Dedifferentiated amniotic fluid mesenchymal stem cell (primary cell): ENCODE results near the gene DUOXA1.
"Not testable (repeated sequence)": the region's sequence is repeated elsewhere in the genome, so short reads cannot be mapped to it uniquely, and the experiment has no call there.

Experiments used
- DNase-seq: peaks from one replicate; pipeline ENCODE4 v3.0.0-alpha.2; 2016; ENCODE audit errors: extremely low spot score

DUOXA1 gene

GRCh38 chr15:45151998-45152828, 22.5 kb upstream of the DUOXA1 start:
- DNase-seq, result no peak

GRCh38 chr15:45150997-45151396, 21.3 kb upstream of the DUOXA1 start:
- no peak for DNase-seq

GRCh38 chr15:45150481-45150880, 20.8 kb upstream of the DUOXA1 start:
- no peak for DNase-seq

DNA sequence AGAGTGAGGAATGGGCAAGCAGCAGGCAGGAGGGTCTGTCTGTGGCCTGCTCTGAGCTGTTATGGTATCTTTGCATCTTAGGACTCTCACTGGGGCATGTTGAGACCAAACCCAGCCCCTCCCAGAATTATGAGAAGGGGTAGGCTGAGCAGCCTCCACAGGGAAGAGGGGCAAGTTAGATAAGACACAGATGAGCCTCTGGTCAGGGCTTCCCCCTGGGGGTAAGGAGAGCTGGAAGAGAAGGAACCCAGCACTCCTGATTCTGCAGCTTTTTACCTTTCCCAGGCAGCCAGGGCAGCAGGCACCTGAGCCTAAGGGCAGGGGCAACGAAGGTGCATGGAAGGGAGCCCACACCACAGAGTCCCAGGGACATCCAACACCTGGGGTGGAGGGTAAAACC, 19.4 kb upstream of the DUOXA1 start:
- DNase-seq, result no peak

GRCh38 chr15:45148076-45149059, 18.7 kb upstream of the DUOXA1 start:
- DNase-seq, result no peak

- DNase-seq, result no peak
Measured at GRCh38 chr15:45147606-45148005, 17.9 kb upstream of the DUOXA1 start.

DNA sequence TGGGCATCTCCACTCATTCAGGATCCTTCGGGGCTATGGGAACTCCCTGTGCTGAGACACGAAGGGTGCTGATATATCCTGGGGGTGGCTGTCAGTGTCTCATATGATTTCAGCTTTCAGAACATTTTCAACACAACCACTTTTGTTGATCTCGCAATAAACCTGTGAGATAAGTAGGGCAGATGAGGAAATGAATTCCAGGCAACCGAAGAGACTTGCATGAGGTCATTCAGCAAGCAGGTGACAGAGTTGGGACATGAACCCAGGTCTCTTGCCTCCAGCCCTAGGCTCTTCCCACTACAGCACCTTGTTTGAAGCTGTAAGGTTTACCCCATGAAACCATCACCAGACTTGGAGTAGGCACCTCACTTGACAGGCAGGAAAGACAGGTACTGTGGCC, 16.7 kb upstream of the DUOXA1 start:
- no peak for DNase-seq

DNA sequence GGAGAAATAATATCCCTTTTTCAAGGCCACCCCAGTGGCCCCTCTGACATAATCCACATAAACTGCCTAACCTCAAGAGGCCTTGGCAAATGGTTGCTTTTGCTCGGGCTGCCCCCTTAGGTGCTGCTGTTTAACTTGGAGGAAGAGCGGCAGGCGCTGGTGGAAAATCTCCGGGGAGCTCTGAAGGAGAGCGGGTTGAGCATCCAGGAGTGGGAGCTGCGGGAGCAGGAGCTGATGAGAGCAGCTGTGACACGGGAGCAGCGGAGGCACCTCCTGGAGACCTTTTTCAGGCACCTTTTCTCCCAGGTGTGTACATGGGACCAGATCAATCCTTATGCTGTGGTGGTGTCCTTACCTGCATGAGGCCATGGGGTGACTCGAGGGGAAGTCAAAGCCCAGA, 15.1 kb upstream of the DUOXA1 start:
- no peak for DNase-seq

DNA sequence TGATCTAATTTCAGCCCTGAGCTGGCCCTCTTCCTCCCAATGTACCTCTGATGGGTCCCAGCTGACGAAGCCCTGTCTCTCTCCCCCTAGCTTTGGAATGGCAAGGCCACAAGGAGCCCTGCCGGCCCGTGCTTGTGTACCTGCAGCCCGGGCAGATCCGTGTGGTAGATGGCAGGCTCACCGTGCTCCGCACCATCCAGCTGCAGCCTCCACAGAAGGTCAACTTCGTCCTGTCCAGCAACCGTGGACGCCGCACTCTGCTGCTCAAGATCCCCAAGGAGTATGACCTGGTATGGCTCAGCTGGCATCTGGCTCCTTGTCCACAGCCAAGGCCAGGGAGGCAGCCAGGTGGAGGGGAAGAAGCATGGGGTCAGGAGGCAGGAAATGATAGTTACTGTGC, 14.3 kb upstream of the DUOXA1 start:
- DNase-seq, result no peak

DNA sequence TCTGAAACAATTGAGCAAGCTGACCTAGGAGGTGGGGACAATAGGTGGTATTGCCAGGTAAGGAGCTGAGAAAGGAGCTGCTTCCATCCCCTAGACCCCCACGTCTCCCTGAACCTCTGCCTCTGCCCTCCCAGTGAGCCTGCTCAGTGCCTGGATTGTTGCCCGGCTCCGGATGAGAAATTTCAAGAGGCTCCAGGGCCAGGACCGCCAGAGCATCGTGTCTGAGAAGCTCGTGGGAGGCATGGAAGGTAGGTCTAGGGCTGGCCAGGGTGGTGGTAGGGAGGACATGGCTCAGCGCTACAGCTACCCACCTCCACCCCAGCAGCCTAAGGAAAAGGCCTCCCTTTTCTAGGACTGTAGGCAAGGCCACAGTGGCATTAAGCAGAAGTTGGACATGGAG, 13.4 kb upstream of the DUOXA1 start:
- DNase-seq, result no peak

DNA sequence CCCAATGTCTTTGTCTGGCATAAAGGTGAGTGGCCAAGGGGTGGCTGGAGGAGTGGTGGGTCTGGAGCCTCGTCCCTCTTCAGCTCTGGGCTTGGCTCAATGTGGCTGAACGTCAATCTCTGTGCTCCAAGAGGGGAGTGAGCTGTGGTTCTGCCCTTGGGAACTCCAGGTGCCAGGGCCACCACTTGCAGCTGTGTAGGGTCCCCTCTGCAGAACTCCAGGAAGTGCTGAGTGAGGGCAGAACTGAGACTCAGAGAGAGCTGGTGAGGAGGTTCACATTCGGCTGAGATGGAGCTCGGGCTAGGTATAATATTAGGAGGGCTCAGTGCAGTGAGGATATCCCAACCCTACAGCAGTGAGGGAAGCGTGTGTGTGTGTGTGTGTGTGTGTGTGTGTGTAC, 11.7 kb upstream of the DUOXA1 start:
- no peak for DNase-seq

DNA sequence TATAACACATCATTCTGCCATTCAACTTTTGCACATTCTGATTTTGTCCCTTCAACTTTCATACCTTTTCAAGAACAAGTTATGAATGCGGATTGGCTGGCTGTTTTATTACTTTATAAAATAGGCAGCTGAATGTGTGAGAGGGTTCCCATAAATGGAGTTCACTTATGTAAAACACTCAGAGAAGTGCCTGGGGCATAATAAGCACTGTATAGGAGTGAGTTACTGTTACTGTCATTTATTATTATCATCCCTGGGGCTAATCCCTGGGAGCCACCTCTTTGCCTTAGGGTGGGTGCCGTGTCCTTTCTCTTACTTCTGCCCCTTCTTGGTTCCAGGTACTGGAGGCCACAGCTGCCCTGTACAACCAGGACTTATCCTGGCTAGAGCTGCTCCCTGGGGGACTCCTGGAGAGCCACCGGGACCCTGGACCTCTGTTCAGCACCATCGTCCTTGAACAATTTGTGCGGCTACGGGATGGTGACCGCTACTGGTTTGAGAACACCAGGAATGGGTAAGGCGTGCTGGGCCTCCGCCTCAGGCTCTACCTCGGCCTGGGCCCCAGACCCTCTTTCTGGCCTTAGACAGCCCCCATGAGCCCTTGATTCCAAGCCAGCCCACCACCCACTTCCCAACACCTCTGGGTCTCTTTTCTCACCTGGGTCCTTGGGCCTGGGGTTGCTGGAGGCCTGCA, 11.0 kb upstream of the DUOXA1 start:
- DNase-seq, result no peak

DNA sequence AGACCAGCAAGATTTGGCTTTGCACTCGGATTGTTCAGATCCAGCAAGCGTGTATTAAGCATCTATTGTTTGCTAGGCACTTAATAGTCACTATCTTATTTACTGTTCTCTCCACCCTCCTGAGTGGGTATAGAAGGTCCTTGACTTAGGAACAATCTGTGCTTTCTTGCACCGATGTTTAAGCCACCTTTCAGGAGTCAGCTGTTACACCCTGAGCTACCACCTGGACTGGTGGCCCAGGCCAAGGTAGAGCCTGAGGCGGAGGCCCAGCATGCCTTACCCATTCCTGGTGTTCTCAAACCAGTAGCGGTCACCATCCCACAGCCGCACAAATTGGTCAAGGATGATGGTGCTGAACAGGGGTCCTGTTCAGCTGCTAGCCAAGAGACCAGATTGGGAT, 10.1 kb upstream of the DUOXA1 start:
- no peak for DNase-seq

DNA sequence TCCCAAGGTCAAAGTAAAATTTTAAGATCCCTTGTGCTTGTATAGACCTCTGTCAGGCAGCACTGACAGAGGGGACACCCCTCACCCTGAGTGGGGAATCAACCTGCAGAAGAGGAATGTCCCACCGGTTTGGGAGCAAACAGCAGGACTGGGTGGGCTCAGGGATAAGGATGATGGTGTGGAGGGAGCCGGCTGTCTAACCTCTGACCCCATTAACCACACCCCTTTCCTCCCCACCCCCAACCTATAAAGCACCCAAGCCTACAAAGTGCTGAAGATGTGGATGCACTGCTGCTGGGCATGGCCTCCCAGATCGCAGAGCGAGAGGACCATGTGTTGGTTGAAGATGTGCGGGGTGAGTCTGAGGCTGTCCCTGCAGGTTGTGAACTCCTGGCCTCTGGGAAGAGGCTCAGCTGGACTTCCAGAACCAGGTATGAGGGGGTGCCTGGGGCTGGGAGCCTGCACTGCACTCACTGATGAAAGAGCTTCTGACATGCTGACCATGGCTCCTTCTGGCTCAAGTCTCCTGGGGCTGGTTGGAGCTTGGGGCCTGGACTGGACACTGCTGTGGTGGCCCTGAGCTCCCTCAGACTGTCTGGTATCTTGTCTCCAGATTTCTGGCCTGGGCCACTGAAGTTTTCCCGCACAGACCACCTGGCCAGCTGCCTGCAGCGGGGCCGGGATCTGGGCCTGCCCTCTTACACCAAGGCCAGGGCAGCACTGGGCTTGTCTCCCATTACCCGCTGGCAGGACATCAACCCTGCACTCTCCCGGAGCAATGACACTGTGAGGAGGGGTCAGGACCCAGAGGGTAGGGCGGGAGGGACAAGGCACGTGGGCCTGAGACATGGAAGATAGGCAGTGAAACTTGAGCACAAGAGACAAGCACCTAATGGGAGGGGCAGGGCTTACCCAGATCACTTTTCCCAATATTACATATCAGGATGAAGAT, 9.4 kb upstream of the DUOXA1 start:
- DNase-seq, result no peak

DNA sequence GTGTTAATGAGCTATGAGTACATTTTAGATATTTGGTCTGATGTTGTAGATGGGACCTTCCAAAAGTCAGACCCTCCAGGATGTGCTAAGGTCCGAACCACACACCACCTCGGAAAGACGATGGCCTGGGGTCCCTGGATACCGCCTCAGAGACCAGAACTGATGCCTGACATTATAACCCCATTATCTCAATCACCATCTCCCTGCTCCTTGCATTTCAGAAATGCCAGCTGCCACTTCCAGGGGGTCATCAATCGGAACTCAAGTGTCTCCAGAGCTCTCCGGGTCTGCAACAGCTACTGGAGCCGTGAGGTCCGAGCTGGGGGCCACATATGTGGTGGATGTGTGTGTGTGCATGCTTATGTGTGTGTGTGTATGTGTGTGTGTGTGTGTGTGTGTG, 8.0 kb upstream of the DUOXA1 start:
- no peak for DNase-seq

DNA sequence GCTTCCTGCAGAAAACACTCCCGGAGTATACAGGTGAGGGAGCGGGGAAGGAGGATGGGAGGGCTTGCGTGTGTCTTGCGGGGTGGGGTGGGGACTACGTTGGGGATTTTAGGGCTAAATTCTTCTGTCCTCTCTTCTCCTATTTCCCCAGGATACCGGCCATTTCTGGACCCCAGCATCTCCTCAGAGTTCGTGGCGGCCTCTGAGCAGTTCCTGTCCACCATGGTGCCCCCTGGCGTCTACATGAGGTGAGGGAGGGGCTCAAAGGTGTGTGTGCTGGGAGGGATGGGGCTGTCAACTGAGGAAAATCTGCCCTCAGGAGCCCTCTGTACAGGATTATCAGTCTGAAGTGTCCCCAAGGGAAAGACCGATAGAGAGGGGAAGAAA, 6.7 kb upstream of the DUOXA1 start:
- DNase-seq, result no peak

DNA sequence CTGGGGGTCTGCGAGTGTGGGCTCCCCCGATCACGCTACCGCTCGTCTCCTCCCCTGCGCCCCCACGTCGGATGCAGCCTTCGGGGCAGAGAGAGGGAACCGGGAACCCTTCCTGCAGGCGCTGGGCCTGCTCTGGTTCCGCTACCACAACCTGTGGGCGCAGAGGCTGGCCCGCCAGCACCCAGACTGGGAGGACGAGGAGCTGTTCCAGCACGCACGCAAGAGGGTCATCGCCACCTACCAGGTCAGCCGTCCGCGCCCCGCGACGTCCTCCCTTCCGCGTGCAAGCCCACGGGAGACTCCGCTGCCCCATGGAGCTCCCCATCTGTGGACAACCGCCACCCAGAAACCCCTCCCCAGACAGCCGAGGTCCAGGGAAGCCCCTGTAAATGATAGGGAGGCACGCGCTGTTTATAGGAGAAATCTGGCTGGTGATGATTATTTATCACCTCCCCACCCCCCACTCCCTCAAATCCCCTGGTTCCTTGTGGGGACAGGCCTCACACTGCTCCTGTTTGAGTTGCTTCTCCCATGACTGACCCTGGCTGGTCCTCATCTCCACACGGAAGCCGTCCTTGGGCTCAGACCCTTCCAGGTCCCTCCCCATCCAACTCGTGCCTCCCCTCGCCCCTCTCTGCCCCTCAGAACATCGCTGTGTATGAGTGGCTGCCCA, 6.2 kb upstream of the DUOXA1 start:
- DNase-seq, result not testable (repeated sequence)

DNA sequence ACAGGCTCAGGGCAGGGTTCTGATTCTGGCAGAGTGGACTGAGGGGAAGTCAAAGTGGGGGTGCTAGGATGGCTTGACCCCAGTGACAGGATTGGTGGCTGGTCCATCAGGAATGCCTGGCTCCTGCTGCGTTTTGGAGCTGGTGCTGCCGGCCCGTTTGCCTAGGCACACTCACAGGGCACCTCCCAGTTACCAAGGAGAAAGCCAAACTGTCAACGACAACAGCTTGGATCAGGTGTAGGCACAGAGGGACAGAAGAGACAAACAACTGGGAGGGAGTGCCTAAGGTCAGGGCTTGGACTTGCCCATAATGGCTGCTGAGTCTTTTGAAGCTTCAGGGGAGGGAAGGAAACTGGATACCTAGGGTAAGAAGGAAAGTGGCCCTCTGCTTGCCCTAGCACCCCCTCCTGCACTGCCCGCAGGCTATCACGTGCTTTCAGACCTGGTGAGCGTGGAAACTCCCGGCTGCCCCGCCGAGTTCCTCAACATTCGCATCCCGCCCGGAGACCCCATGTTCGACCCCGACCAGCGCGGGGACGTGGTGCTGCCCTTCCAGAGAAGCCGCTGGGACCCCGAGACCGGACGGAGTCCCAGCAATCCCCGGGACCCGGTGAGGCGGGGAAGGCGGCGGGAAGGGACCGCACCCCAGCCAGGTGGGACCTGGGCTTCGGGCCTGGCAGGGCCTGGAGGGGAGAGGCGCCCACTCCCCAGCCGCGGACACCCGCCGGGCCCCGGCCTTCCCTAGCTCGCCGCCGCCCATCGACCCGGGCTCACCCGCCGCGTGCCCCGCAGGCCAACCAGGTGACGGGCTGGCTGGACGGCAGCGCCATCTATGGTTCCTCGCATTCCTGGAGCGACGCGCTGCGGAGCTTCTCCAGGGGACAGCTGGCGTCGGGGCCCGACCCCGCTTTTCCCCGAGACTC, 5.3 kb upstream of the DUOXA1 start:
- DNase-seq, result no peak

- DNase-seq, result no peak
Measured at GRCh38 chr15:45134046-45134445, 4.4 kb upstream of the DUOXA1 start.

DNA sequence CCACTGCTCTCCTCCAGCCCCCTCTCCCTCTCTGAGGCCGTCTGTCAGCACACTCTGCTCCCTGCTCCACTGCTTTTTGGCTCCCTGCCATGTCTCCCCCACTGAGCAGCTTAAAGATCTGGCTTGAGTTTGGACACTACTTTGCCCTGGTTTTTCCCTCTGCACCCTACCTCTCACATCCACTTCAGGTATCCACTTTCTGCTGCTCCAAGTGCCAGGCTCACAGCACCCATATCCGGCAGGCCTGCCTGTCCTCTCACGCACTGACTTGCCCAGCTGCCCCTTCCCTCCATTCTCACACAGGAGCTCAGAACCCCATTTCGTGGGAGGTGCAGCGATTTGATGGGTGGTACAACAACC, 3.9 kb upstream of the DUOXA1 start:
- DNase-seq, result no peak
